ENCODE measurements around the gene LIPI.

LIPI gene

DNA sequence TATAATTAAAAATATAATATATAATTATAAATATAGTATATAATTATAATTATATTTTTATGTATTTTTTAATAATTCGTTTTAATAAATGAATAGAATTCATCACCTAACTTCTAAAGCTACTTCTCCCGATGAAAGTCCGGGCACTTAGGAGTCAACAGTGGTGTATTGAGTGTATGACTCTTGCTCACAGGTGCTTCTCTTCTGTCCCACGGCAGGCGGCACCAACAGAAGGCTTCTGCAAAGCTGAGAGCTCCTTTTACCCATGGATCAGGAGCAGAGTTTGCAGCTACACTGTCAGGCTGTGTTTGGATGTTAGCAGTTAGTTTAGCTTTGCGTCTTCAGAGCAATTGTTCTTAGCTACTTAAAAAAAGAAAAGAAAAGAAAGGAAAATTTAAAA is 122.4 kb downstream of the LIPI start (continued):
- TF ChIP-seq, protein P1, sequence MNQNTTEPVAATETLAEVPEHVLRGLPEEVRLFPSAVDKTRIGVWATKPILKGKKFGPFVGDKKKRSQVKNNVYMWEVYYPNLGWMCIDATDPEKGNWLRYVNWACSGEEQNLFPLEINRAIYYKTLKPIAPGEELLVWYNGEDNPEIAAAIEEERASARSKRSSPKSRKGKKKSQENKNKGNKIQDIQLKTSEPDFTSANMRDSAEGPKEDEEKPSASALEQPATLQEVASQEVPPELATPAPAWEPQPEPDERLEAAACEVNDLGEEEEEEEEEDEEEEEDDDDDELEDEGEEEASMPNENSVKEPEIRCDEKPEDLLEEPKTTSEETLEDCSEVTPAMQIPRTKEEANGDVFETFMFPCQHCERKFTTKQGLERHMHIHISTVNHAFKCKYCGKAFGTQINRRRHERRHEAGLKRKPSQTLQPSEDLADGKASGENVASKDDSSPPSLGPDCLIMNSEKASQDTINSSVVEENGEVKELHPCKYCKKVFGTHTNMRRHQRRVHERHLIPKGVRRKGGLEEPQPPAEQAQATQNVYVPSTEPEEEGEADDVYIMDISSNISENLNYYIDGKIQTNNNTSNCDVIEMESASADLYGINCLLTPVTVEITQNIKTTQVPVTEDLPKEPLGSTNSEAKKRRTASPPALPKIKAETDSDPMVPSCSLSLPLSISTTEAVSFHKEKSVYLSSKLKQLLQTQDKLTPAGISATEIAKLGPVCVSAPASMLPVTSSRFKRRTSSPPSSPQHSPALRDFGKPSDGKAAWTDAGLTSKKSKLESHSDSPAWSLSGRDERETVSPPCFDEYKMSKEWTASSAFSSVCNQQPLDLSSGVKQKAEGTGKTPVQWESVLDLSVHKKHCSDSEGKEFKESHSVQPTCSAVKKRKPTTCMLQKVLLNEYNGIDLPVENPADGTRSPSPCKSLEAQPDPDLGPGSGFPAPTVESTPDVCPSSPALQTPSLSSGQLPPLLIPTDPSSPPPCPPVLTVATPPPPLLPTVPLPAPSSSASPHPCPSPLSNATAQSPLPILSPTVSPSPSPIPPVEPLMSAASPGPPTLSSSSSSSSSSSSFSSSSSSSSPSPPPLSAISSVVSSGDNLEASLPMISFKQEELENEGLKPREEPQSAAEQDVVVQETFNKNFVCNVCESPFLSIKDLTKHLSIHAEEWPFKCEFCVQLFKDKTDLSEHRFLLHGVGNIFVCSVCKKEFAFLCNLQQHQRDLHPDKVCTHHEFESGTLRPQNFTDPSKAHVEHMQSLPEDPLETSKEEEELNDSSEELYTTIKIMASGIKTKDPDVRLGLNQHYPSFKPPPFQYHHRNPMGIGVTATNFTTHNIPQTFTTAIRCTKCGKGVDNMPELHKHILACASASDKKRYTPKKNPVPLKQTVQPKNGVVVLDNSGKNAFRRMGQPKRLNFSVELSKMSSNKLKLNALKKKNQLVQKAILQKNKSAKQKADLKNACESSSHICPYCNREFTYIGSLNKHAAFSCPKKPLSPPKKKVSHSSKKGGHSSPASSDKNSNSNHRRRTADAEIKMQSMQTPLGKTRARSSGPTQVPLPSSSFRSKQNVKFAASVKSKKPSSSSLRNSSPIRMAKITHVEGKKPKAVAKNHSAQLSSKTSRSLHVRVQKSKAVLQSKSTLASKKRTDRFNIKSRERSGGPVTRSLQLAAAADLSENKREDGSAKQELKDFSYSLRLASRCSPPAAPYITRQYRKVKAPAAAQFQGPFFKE (tag by site-specific recombination; IDR thresholded peaks at IDR 0.05; ENCODE audit: borderline replicate concordance): no peak
- TF ChIP-seq, protein P2, sequence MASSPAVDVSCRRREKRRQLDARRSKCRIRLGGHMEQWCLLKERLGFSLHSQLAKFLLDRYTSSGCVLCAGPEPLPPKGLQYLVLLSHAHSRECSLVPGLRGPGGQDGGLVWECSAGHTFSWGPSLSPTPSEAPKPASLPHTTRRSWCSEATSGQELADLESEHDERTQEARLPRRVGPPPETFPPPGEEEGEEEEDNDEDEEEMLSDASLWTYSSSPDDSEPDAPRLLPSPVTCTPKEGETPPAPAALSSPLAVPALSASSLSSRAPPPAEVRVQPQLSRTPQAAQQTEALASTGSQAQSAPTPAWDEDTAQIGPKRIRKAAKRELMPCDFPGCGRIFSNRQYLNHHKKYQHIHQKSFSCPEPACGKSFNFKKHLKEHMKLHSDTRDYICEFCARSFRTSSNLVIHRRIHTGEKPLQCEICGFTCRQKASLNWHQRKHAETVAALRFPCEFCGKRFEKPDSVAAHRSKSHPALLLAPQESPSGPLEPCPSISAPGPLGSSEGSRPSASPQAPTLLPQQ (tag by site-specific recombination; IDR thresholded peaks at IDR 0.05): no peak
- TF ChIP-seq ZNF560 (tag by site-specific recombination; IDR thresholded peaks at IDR 0.05; ENCODE audit: borderline replicate concordance): no peak
- TF ChIP-seq, protein P3, sequence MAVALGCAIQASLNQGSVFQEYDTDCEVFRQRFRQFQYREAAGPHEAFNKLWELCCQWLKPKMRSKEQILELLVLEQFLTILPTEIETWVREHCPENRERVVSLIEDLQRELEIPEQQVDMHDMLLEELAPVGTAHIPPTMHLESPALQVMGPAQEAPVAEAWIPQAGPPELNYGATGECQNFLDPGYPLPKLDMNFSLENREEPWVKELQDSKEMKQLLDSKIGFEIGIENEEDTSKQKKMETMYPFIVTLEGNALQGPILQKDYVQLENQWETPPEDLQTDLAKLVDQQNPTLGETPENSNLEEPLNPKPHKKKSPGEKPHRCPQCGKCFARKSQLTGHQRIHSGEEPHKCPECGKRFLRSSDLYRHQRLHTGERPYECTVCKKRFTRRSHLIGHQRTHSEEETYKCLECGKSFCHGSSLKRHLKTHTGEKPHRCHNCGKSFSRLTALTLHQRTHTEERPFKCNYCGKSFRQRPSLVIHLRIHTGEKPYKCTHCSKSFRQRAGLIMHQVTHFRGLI (tag by site-specific recombination; IDR thresholded peaks at IDR 0.05): no peak

DNA sequence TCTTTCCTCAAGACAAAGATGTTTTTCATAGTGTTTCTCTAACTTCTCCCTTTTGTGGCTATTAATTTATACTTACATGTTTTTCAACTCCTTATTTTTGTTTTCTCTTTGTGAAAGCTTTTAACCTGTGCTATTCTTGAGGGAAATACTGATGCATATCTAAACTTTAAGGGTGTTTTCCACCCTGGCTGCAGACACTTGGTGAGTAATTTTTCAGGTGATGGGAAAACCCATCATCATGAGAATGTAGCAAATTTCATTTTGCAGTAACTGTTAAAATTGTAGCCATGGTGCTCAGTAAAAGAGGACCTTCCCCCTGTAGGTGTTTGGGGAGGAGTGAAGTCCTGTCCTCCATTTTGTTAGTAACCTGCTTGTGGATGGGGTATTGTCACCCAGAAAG is 124.2 kb downstream of the LIPI start:
- CTCF ChIA-PET: no interaction called here
- TF ChIP-seq ZNF311 (tag by site-specific recombination; IDR thresholded peaks at IDR 0.05; ENCODE audit: borderline replicate concordance): no peak
- TF ChIP-seq BCL11B (tag by site-specific recombination; IDR thresholded peaks at IDR 0.05; ENCODE audit: low read depth): no peak
- no peak for TF ChIP-seq ZNF544 (tag by site-specific recombination; IDR thresholded peaks at IDR 0.05)
- TF ChIP-seq ZNF175 (tag by site-specific recombination; IDR thresholded peaks at IDR 0.05): no peak
- TF ChIP-seq ZNF501 (tag by site-specific recombination; IDR thresholded peaks at IDR 0.05): no peak
- TF ChIP-seq ZNF2 (tag by site-specific recombination; IDR thresholded peaks at IDR 0.05): no peak
- TF ChIP-seq ZNF830 (tag by site-specific recombination; IDR thresholded peaks at IDR 0.05; ENCODE audit: low read depth): no peak
- TF ChIP-seq, protein P4, sequence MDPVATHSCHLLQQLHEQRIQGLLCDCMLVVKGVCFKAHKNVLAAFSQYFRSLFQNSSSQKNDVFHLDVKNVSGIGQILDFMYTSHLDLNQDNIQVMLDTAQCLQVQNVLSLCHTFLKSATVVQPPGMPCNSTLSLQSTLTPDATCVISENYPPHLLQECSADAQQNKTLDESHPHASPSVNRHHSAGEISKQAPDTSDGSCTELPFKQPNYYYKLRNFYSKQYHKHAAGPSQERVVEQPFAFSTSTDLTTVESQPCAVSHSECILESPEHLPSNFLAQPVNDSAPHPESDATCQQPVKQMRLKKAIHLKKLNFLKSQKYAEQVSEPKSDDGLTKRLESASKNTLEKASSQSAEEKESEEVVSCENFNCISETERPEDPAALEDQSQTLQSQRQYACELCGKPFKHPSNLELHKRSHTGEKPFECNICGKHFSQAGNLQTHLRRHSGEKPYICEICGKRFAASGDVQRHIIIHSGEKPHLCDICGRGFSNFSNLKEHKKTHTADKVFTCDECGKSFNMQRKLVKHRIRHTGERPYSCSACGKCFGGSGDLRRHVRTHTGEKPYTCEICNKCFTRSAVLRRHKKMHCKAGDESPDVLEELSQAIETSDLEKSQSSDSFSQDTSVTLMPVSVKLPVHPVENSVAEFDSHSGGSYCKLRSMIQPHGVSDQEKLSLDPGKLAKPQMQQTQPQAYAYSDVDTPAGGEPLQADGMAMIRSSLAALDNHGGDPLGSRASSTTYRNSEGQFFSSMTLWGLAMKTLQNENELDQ (tag by site-specific recombination; IDR thresholded peaks at IDR 0.05; ENCODE audit: low read depth): no peak
- TF ChIP-seq ZNF473 (tag by site-specific recombination; IDR thresholded peaks at IDR 0.05): no peak
- TF ChIP-seq, protein P5, sequence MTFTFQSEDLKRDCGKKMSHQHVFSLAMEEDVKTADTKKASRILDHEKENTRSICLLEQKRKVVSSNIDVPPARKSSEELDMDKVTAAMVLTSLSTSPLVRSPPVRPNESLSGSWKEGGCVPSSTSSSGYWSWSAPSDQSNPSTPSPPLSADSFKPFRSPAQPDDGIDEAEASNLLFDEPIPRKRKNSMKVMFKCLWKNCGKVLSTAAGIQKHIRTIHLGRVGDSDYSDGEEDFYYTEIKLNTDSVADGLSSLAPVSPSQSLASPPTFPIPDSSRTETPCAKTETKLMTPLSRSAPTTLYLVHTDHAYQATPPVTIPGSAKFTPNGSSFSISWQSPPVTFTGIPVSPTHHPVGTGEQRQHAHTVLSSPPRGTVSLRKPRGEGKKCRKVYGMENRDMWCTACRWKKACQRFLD (tag by site-specific recombination; IDR thresholded peaks at IDR 0.05): no peak
- TF ChIP-seq ZNF16 (tag by site-specific recombination; IDR thresholded peaks at IDR 0.05; ENCODE audit: low read depth): no peak
- no peak for TF ChIP-seq ZNF433 (tag by site-specific recombination; IDR thresholded peaks at IDR 0.05; ENCODE audit: low read depth)
- no peak for TF ChIP-seq EGR2 (tag by site-specific recombination; IDR thresholded peaks at IDR 0.05; ENCODE audit: low read depth)
- TF ChIP-seq ZNF785 (tag by site-specific recombination; IDR thresholded peaks at IDR 0.05): no peak
- no peak for TF ChIP-seq BCL11A (tag by site-specific recombination; IDR thresholded peaks at IDR 0.05; ENCODE audit: low read depth)
- TF ChIP-seq ZNF670 (tag by site-specific recombination; IDR thresholded peaks at IDR 0.05; ENCODE audit: low read depth): no peak
- TF ChIP-seq ZNF837 (tag by site-specific recombination; IDR thresholded peaks at IDR 0.05): no peak
- no peak for TF ChIP-seq ZNF747 (tag by site-specific recombination; IDR thresholded peaks at IDR 0.05)
- TF ChIP-seq ZNF514 (tag by site-specific recombination; IDR thresholded peaks at IDR 0.05): no peak
- TF ChIP-seq, protein P2 (tag by site-specific recombination; IDR thresholded peaks at IDR 0.05): no peak
- Histone ChIP-seq H3K4me3 (ENCODE audit: low read depth, low read length) (no peak overlapping the region), H3K9me3 (ENCODE audit: control insufficient read depth, insufficient read depth, low read depth, low read length) (no peaks in the 10 kb centered on the region), H3K4me1 (ENCODE audit: control insufficient read depth, insufficient read depth, low read length) (no peaks in the 10 kb centered on the region), H3K27ac (ENCODE audit: extremely low read depth, low read depth, low read length) (no peak overlapping the region), H3K36me3 (ENCODE audit: control insufficient read depth in 2 of 2, insufficient read depth in 1 of 2, low read length in 2 of 2) (peaks cover 0 to 15% of the 10 kb centered on the region in 2 experiments; a peak in 2 of 3 replicates)
- POLR2A ChIA-PET: no interaction called here
